ENCODE data around the gene C7orf33.

Gene C7orf33

GRCh38 chr7:148570510-148570909 lies 20.1 kb upstream of the C7orf33 start:
- TF ChIP-seq, protein P1, sequence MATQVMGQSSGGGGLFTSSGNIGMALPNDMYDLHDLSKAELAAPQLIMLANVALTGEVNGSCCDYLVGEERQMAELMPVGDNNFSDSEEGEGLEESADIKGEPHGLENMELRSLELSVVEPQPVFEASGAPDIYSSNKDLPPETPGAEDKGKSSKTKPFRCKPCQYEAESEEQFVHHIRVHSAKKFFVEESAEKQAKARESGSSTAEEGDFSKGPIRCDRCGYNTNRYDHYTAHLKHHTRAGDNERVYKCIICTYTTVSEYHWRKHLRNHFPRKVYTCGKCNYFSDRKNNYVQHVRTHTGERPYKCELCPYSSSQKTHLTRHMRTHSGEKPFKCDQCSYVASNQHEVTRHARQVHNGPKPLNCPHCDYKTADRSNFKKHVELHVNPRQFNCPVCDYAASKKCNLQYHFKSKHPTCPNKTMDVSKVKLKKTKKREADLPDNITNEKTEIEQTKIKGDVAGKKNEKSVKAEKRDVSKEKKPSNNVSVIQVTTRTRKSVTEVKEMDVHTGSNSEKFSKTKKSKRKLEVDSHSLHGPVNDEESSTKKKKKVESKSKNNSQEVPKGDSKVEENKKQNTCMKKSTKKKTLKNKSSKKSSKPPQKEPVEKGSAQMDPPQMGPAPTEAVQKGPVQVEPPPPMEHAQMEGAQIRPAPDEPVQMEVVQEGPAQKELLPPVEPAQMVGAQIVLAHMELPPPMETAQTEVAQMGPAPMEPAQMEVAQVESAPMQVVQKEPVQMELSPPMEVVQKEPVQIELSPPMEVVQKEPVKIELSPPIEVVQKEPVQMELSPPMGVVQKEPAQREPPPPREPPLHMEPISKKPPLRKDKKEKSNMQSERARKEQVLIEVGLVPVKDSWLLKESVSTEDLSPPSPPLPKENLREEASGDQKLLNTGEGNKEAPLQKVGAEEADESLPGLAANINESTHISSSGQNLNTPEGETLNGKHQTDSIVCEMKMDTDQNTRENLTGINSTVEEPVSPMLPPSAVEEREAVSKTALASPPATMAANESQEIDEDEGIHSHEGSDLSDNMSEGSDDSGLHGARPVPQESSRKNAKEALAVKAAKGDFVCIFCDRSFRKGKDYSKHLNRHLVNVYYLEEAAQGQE (IDR thresholded peaks at IDR 0.05; ENCODE audit: insufficient read depth in 1 of 2, low read depth in 2 of 2, low read length in 2 of 2) = no peak
- TF ChIP-seq SIN3A (IDR thresholded peaks at IDR 0.05; ENCODE audit: borderline replicate concordance, insufficient read depth, low read length) (no peak), TAF1 (IDR thresholded peaks at IDR 0.05; ENCODE audit: borderline replicate concordance, insufficient read depth, low read length) (no peak), FOXP2 (optimal IDR thresholded peaks at IDR 0.05; ENCODE audit: borderline replicate concordance, extremely low read depth, extremely low read length, insufficient read depth) (no peak), POLR2AphosphoS5 (IDR thresholded peaks at IDR 0.05; ENCODE audit: low read depth, low read length) (no peak)

DNA sequence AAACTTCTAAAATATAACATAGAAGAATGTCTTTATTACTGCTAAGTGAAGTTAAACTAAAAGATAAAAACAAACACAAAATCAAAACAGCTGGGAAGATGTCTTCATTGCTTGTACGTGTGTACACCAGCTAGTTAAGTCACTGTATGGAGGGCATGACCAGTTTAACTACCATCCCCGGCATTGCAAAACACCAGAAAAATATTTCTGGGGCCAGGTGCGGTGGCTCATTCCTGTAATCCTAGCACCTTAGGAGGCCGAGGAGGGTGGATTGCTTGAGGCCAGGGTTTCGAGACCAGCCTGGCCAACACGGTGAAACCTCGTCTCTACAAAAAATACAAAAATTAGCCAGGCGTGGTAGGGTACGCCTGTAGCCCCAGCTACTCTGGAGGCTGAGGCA lies 19.2 kb upstream of the C7orf33 start:
- TF ChIP-seq FOXP2 (optimal IDR thresholded peaks at IDR 0.05; ENCODE audit: borderline replicate concordance, extremely low read depth, extremely low read length, insufficient read depth) (no peak), TAF1 (IDR thresholded peaks at IDR 0.05; ENCODE audit: borderline replicate concordance, insufficient read depth, low read length) (no peak), POLR2AphosphoS5 (IDR thresholded peaks at IDR 0.05; ENCODE audit: low read depth, low read length) (no peak), SIN3A (IDR thresholded peaks at IDR 0.05; ENCODE audit: borderline replicate concordance, insufficient read depth, low read length) (no peak)
- TF ChIP-seq, protein P1 (IDR thresholded peaks at IDR 0.05; ENCODE audit: insufficient read depth in 1 of 2, low read depth in 2 of 2, low read length in 2 of 2) = no peak

DNA sequence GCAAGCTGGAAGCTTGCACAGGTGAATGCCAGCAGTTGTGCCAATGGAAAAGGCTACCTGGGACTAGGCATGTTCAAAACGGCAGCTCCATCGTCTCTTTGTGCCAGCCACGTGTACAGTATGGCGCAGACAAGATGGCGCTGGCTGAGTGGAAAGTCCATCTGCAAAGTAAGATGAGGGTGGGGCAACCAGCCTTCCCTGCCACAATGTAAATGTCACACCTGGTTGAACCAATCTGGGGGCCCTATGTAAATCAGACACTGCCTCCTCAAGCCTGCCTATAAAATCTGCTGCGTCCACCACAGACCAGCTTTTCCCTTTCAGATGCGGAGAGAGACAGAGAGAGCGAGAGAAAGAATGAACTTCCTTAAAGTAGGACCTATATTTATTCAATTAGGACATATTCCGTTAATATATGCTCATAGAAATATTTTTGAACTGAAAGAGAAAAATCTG lies 18.5 kb upstream of the C7orf33 start:
- TF ChIP-seq FOXP2 (optimal IDR thresholded peaks at IDR 0.05; ENCODE audit: borderline replicate concordance, extremely low read depth, extremely low read length, insufficient read depth) (no peak), TAF1 (IDR thresholded peaks at IDR 0.05; ENCODE audit: borderline replicate concordance, insufficient read depth, low read length) (no peak), POLR2AphosphoS5 (IDR thresholded peaks at IDR 0.05; ENCODE audit: low read depth, low read length) (no peak)
- TF ChIP-seq, protein P1 (IDR thresholded peaks at IDR 0.05; ENCODE audit: insufficient read depth in 1 of 2, low read depth in 2 of 2, low read length in 2 of 2) = no peak

DNA sequence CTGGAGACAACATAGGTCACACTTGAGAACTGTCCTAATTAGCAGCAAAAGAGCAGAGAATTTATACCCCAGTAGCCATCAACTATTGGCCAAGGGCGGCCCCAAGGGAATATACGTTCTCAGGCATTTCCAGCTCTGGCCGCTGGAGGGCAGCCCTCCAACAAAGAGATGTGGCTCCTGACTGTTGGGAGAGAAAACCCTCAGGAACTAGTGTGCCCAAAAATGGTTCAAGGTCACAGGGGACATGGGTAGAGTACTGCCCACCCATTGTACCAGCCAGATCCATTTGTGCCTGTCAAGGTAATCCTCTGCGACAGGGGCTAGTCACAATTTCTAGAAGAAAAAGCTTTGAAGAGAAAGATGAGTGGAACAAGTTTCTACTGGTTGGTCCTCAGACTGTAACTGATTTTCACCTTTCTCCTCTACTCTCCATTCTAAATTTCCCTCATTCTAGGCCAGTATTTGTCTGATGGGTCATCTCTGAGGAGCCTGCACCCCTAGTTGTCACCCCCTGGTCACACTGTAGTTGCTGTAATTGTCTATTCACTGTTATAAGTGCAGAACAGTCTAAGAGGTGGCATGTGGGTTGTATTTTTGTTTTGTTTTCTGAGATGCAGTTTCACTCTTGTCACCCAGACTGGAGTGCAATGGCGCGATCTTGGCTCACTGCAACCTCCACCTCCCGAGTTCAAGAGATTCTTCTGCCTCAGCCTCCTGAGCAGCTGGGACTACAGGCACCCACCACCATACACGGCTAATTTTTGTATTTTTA lies 14.7 kb upstream of the C7orf33 start:
- TF ChIP-seq, protein P1 (IDR thresholded peaks at IDR 0.05; ENCODE audit: insufficient read depth in 1 of 2, low read depth in 2 of 2, low read length in 2 of 2) = no peak
- TF ChIP-seq TAF1 (IDR thresholded peaks at IDR 0.05; ENCODE audit: borderline replicate concordance, insufficient read depth, low read length) = no peak
- no peak for TF ChIP-seq SIN3A (IDR thresholded peaks at IDR 0.05; ENCODE audit: borderline replicate concordance, insufficient read depth, low read length)
- no peak for TF ChIP-seq FOXP2 (optimal IDR thresholded peaks at IDR 0.05; ENCODE audit: borderline replicate concordance, extremely low read depth, extremely low read length, insufficient read depth)
- no peak for TF ChIP-seq POLR2AphosphoS5 (IDR thresholded peaks at IDR 0.05; ENCODE audit: low read depth, low read length)
